ENCODE results near the gene GNS.
"Not testable (repeated sequence)": the region's sequence is repeated elsewhere in the genome, so short reads cannot be mapped to it uniquely, and the experiment has no call there.

GNS gene

DNA sequence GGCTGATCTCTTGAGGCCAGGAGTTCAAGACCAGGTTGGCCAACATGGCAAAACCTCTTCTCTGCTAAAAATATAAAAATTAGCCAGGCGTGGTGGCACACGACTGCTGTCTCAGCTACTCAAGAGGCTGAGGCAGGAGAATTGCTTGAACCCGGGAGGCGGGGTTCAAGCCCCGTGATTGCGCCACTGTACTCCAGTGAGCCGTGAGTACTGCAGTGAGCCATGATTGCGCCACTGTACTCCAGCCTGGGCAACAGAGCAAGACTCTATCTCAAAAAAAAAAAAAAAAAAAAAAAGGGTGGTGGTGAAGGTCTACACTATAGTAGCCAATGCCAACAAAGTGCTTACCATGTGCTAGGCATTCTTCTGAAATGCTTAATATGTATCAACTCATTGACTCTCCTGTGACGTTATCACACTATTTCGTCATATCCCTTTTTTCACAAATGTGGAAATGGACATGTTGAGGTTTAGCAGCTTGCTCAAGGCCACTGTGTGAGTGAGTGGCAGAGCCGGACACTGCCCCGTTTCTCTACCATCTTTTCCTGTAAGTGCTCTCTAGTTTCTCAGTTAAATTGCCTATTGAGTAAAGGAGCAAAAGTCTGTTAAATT is 59.6 kb downstream of the GNS start:
- no peak for DNase-seq (ENCODE audit: low read depth in 2 of 2, low spot score in 1 of 2)

DNA sequence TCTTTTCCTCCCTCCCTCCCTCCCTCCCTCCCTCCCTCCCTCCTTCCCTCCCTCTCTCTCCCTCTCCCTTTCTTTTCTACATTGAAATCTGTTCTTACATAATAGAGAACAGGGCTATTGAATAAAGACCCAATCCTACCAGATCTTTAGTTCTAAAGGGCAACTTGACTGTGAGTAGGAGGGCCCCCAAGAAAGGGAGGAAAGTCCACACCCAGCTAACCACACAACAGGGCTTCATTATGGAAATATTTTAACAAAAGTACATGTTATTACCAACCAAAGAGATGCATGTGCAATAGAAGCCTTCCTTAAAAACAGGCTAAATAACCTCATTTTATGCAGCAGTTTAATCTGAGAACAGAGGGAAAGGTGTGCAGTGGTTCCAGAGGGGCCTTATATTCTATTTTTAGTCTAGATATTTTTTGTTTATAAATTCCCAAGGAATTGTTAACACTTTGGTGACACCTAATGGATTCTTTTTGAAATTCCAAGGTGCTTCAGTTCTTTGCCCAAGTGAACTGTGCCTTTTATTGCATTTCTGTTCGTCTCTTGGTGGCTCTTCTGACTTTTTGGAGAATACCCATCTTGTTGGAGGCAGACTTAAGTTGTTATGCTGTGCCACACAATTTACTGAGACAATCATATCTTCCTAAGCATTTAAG is 63.0 kb downstream of the GNS start:
- no peak for DNase-seq (ENCODE audit: low read depth in 2 of 2, low spot score in 1 of 2)

DNA sequence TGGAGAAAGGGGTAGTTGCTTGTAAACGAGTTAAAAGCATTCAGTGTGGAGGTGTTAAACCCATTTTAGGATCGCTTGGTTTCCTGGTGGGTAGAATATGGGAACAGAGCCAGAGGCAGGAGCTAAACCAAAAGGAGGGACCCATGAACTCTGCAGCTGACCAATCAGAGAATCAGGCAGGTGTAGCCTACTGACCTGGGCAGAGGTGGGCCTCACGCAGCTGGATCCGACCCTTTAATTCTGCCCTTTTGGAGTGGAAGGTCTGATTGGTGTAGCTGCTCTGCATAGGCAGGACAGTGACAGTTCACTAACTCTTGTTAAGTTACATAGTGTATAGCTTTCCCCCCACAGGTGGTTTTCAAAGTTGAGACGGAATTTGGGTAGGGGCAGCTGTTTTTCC is 63.7 kb downstream of the GNS start:
- DNase-seq (ENCODE audit: low read depth in 2 of 2, low spot score in 1 of 2), result no peak

DNA sequence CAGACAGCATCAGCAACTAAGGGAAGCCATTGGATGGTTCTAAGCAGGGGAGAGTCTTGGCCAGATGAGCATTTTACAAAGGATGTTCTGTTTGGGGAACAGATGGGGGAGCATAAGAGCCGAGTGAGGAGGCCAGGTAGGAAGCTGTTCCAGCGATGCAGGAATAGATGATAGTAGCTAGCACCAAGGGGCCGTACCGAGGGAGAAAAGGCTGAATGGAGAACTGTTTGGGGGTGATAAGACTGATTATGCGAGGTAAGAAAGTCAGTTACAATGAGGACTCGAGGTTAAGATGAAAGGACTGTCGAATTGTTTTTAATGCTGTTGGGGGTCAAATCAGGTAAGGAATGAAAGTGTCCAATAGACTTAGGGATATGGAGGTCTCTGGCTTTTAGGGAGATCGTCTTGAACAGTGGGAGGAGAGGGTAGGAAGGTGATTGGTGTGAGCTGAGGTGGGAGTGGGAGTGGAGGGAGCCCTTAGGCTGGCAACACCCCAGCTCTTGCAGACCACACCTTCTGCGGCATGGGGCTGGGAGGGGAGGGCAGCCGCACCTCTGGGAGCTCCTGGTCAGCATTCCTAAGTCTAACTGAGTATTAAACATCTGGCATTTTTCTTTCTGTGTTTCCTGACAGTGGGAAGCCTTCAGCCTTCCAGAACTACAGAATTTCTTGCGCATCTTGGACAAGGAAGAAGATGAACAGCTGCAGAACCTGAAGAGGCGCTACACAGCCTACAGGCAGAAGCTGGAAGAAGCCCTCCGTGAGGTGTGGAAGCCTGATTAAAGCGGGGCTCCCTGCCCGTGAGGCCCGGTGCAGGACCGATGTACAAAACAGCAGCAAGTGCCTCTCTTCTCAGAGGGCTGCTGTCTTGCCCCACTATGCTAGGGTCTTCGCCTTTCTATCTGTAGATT is 64.8 kb downstream of the GNS start:
- no peak for DNase-seq (ENCODE audit: low read depth in 2 of 2, low spot score in 1 of 2)

DNA sequence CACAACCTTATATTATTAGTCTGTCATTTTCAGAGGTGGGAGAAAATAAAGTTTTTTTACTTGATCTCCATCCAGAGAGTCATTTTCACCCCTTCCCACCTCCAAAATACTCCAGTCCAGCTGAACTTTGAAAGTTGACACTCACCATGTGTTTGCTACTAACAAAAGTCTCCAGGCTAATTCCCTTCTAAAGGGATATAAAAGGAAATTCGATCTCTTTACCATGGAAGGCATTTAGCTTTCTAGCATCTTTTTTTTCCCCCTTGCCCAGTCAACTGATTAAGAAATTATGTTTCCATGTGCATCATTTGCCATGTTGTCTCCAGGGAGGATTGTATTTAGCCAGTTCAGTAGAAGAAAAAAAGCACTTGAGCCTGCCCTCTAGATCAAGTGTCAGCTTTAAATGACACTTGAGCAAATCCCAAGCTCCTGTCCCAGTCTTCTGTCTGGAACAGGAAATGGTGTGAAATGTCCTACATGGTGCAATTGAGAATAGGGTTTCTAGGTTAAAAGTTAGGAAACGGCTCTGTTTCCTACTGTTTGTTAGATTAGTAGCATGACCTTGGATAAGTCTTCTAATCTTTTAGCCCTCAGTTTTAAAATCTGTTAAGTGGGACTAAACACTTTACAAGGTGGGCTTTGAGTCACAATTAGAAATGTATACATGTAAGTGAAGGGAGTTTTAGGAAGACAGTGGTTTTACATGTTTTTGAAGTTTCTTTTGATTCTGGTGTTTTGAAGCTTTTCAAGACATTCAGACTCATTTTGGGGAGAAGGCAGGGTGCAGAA is 67.2 kb downstream of the GNS start:
- no peak for DNase-seq (ENCODE audit: low read depth in 2 of 2, low spot score in 1 of 2)

DNA sequence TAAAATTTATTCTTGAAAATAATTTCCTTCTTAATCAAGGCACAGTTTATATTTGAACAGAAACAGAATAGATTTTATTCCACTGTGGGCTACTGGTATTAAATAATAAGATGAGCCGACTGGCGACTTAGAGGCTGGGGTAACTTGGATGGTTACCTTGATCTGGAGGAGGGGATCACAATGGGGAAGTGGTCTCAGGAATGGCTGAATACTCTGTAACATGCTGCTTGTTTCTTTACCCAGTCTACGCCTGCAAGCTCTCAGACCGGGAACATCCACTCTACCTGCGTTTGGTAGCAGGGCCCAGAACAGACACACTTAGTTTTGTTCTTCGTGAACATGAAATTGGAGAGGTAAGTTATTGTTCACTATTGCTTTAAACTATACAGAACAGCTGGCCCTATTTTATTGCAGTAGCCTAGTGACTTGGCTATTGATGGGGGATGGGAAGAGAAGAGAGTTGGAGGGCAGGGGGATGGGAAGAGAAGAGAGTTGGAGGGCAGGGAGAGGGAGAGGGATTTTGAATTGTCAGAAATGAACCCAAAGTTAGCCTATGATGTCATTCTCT is 67.9 kb downstream of the GNS start:
- DNase-seq (ENCODE audit: low read depth in 2 of 2, low spot score in 1 of 2), result no peak

DNA sequence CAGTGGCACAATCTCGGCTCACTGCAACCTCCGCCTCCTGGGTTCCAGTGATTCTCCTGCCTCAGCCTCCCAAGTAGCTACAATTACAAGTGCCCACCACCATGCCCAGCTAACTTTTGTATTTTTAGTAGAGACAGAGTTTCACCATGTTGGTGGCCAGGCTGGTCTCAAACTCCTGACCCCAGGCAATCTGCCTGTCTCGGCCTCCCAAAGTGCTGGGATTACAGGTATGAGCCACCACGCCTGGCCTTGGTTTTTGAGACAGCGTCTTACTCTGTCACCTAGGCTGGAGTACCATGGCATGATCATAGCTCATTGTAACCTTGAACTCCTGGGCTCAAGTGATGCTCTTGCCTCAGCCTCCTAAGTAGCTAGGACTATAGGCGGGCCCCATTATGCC is 69.0 kb downstream of the GNS start:
- DNase-seq (ENCODE audit: low read depth in 2 of 2, low spot score in 1 of 2), result not testable (repeated sequence)

DNA sequence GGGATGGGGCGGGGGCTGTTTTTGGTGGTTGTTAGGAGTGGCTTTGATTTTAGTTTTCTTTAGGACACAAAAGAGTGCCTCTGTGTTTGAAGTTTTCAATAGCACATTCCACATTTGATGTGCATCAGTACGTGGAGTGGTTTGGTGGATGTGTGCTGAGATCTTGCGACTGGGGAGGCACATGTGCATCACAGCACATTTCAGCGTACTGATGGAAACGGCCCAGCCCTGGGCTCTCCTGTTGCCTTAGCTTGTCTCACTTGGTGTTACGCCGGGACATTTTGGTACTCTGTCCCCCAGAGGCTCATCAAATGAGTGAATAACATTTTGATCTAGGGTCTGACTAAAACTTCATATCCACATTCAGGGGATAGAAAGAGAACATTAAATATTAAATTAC is 70.5 kb downstream of the GNS start:
- no peak for DNase-seq (ENCODE audit: low read depth in 2 of 2, low spot score in 1 of 2)

DNA sequence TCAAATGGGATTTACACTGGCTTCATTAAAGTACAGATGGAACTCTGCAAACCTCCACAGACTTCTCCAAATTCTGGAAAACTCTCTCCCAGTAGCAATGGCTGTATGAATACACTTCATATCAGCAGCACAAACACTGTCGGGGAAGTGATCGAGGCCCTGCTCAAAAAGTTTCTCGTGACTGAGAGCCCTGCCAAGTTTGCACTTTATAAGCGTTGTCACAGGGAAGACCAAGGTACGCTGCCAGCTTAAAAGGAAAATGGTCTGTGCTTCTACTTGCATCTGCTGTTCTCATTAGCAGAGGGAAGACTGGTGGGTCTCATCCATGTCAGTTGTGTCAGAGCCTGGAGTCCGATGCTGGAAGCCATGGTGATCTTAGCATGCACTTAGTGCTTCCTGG is 71.0 kb downstream of the GNS start:
- DNase-seq (ENCODE audit: low read depth in 2 of 2, low spot score in 1 of 2), result no peak

DNA sequence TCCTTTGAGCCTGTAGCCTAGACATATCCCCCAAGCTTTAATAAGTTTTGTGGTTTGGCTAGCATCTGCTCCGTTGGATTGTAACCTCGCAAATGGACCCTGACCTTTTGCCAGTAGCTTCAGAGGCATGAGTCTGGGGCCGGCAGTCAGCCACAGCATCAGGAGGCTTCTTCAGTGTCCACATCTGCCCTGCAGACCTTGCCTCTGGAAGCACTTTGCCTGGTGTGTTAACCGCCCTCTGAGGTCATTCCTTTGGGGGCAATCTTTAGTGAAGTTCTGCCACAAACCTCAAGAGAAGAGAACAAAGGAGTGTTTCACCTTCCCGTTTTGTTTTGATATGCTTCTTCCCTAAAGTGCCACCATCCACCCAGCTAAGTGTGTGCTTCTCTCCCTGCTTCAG is 71.4 kb downstream of the GNS start:
- DNase-seq (ENCODE audit: low read depth in 2 of 2, low spot score in 1 of 2), result no peak

DNA sequence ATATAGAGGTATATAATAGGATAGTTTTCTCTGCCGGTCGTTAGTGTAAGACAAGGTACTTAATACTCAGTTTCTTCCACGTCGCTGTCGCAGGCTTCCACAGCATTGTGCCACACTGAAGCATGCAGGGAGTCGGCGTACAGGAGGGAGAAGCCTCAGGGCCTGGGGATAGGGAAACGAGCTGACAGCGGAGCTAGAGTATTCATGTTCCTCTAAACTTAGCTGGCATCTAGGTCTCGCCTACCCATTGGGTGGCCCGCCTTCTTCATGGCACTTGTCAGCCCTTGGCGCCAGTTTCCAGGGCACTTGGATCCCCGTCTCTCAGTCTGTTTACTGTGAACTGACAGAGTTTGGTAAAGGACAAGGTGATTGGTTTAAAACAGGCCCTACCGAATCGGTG is 73.6 kb downstream of the GNS start:
- DNase-seq (ENCODE audit: low read depth in 2 of 2, low spot score in 1 of 2), result no peak

DNA sequence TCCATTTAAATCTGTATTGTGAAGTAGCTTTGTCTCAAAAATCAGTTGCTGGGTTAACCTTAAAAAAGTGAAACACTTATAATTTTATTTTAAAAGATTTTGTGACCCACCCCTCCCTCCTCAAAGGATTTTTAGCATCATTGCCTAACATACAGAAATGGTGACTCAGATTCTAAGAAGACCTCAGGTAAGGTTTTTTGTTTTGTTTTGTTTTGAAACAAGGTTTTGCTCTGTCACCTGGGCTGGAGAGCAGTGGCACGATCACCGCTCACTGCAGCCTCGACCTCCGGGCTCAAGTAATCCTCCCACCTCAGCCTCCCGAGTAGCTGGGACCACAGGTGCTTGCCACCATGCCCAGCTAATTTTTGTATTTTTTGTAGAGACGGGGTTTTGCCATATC is 74.2 kb downstream of the GNS start:
- no peak for DNase-seq (ENCODE audit: low read depth in 2 of 2, low spot score in 1 of 2)

DNA sequence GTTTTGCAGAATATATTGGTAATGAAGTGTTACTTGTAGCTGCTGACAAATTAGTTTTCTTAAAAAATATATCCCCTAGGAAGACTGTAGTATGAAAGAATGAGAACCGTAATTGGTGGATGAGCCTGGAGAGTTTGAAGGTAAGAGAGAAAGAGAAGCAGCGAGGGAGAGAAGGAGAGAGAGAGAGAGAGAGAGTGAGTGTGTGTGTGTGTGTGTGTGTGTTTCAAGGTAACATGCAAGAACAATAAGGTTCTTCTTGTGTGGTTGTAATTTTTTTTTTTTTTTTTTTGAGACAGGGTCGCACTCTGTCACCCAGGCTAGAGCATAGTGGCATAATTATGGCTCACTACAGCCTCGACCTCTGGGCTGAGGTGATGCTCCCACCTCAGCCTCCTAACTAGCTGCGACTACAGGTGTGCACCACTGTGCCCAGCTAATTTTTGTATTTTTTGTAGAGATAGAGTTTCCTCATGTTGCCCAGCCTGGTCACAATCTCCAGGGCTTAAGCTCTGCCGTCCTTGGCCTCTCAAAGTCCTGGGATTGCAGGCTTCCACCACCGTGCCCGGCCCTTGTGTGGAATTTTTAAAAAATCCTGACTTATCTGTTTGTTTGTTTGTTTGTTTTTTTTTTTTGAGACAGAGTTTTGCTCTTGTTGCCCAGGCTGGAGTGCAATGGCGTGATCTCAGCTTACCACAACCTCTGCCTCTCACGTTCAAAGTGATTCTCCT is 75.2 kb downstream of the GNS start:
- DNase-seq (ENCODE audit: low read depth in 2 of 2, low spot score in 1 of 2), result no peak

DNA sequence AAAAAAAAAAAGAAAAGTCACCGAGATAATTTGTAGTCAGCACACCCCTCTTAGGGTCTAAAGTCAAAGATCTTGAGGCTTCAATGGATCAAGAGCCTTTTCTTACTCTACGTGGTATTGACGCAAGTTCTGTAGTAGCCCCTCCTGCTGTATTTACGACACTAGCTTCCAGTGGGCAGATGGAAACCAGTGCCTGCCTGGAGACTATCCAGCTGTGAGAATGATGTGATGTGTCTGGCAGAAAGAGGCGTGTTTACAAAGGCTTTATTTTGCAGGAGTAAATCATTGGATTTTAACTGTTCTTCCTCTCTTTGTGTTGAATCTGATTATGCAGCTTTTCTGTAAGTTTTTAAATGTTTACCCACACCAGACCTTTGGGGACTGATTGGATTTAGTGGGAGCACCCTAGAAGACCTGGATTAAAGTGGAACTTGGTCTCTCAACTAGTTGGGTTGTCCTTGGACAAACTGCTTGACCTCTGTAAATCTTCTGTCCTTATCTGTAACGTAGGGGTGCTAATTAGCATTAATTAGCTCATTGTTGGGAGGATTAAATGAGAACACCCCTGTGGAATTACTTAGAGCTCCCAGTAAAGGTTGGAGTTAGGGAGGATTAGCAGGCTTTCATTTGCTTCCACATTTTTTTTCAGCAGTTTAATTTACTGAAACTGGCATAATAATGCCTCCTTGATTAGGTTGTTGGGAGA is 76.5 kb downstream of the GNS start:
- no peak for DNase-seq (ENCODE audit: low read depth in 2 of 2, low spot score in 1 of 2)

DNA sequence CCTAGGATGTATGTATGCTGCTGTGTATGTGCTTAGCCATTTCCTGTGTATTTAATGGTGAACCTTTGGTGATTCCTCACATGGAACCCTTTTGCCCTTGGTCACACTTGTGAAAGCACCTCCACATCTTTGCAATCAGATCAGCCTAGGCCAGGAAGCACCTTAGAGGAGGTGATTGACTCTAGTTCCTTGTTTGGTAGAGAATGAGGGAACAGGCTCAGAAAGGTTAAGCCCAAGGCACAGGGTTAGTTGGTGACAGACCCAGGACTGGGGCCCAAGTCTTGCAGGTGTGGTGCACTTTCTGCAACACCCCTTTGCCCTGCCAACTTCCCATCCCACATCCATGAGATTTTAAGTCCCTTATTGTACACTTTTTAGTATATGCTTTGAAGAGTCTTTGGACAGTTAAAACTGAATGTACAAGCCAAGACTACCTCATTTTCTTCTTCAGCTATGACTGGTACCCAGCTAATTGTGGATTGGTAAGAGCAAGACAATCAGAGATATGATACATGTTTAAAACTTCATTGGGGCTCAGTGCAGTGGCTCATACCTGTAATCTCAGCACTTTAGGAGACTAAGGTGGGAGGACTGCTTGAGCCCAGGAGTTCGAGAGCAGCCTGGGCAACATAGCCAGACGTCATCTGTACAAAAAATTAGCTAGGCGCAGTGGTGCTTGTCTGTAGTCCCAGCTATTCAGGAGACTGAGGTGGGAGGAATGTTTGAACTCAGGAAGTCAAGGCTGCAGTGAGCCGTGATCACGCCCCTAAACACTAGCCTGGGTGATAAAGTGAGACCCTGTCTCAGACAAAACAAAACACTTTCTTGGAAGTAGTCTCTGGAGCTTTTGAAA is 77.8 kb downstream of the GNS start:
- no peak for DNase-seq (ENCODE audit: low read depth in 2 of 2, low spot score in 1 of 2)

DNA sequence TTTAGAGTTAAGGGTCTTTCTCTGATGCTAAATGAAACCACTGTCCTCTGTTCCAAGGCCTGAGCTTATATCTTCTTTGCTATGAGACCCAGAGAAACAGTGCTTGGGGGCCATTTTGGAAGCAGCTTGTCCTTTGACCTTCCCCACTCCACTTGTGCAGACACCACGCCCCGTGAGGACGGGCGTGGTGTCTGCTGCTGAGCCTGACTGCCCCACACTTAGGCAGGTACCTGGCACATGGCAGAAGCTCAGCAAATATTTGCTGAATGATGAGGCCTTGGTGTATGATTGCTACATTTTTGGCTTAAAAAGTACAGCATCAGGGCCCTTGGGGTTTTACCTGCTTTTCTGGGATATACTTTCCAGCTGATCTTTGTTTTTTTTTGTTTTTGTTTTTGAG is 79.0 kb downstream of the GNS start:
- no peak for DNase-seq (ENCODE audit: low read depth in 2 of 2, low spot score in 1 of 2)

DNA sequence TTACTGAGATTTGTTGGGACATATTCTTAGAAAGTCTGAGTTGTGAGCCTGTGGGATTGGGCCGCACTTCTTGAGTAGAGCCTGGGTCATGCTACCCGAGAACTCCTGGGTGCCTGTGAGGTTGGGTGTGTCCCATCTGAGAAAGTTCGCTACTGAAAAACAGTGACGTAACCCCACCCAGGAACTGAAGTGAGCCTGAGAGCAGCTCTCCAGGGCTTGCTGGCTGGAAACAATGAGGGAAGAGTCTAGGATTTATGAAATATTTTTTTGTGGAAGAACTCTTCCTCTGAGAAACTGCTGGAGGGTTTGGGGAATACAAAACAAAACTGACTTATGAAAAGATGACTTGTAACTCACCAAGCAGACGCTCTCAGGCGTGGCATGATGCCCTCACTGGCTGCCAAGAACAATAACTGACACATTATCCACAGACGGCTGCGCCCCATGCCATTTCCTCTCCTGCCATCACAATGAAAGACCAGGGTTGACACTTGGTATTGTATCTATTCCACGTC is 79.7 kb downstream of the GNS start:
- peak in 1 of 2 donors; percentile 36 for DNase-seq (ENCODE audit: low read depth in 2 of 2, low spot score in 1 of 2)

DNA sequence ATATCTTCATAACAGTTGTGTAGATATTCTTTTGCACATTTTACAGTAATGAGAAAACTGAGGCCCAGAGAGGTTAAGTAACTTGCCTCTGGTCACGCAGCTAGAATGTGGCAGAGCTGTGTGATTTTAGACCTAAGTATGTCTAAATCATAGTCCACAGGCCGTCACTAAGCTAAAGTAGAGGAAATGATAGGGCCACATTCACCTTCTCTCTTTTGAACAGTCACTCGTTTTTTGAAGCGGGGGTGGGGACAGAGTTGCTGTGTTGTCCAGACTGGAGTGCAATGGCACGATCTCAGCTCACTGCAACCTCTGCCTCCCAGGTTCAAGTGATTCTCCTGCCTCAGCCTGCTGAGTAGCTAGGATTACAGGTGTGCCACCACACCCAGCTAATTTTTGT is 80.4 kb downstream of the GNS start:
- DNase-seq (ENCODE audit: low read depth in 2 of 2, low spot score in 1 of 2), result no peak

DNA sequence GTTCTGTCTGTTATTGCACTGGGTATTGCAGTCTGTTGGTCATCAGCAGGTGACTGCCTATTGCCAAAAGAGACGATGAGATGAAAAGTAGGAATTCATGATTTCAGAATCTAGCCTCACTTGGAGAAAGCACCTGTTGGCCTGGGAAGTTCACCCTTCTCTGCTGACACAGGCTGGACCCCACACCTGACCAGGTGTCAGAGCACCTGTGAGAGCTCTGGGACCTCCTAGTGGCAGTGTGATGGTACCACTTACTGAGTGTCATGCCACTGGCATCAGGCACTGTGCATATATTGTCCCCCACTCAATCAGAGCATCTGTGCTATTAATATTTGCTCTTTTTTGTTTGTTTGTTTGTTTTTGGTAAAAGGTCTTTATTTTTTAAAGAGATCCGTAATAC is 81.0 kb downstream of the GNS start:
- no peak for DNase-seq (ENCODE audit: low read depth in 2 of 2, low spot score in 1 of 2)

All from stimulated activated CD8-positive, alpha-beta memory T cell treated with anti-CD3 and anti-CD28 coated beads, Interleukin-4, amount 100 ng/mL, for 4 hours (primary cell).